ENCODE results near the gene TMEM11. TPM values are rescaled to one million over a fixed set of nuclear protein-coding genes. Genes with fewer than 3 reads are reported as not detected.

TMEM11 gene
- polyA plus RNA-seq, 3 donors from 2014 or later, result 36.9 to 56.4 (median 44.2) TPM

GRCh38 chr17:21212826-21213637 is 929 bp downstream of the TMEM11 start:
- DNase-seq, result no peak
- peaks cover 0 to 4% (median 0%) of the 10 kb centered on the region in 3 donors for H3K36me3 Mint-ChIP-seq
- no peaks in the 10 kb centered on the region for H3K9me3 Mint-ChIP-seq
- H3K27me3 Mint-ChIP-seq (ENCODE audit: low read depth in 3 of 3), result peaks cover 0 to 2% (median 2%) of the 10 kb centered on the region in 3 donors
- H3K27ac Mint-ChIP-seq, result peak overlapping the region; percentile 83 to 93 (median 91)
- H3K4me1 Mint-ChIP-seq, result peaks cover 54 to 60% of the 10 kb centered on the region in 2 donors
- H3K4me3 Mint-ChIP-seq, result peak overlapping the region; percentile 89 to 92 (median 92)

- Mint-ChIP-seq H3K27me3 (ENCODE audit: low read depth in 3 of 3) (peaks cover 0 to 2% (median 2%) of the 10 kb centered on the region in 3 donors), H3K36me3 (peaks cover 0 to 4% (median 0%) of the 10 kb centered on the region in 3 donors), H3K27ac (peak overlapping the region in 4 of 6 donors; percentile 20 to 62 (median 40)), H3K4me3 (peak overlapping the region; percentile 71 to 92 (median 92)), H3K4me1 (peaks cover 53 to 59% of the 10 kb centered on the region in 2 donors), H3K9me3 (no peaks in the 10 kb centered on the region)
- no peak for DNase-seq
These were observed 2.0 kb downstream of the TMEM11 start for GRCh38 chr17:21211825-21212479.

- Mint-ChIP-seq H3K36me3 (peaks cover 0 to 4% (median 0%) of the 10 kb centered on the region in 3 donors), H3K4me3 (no peak overlapping the region), H3K4me1 (peaks cover 53 to 62% of the 10 kb centered on the region in 2 donors), H3K27me3 (ENCODE audit: low read depth in 3 of 3) (peaks cover 0 to 2% (median 2%) of the 10 kb centered on the region in 3 donors), H3K9me3 (no peaks in the 10 kb centered on the region), H3K27ac (peak overlapping the region in 2 of 6 donors; percentile 53 to 59)
- DNase-seq, result no peak
These were observed 3.4 kb downstream of the TMEM11 start for GRCh38 chr17:21210411-21211076.

GRCh38 chr17:21209511-21210175 is 4.3 kb downstream of the TMEM11 start:
- no peak overlapping the region for H3K27ac Mint-ChIP-seq
- H3K36me3 Mint-ChIP-seq, result peaks cover 0 to 4% (median 0%) of the 10 kb centered on the region in 3 donors
- peaks cover 49 to 62% of the 10 kb centered on the region in 2 donors for H3K4me1 Mint-ChIP-seq

GRCh38 chr17:21208352-21208751 is 5.6 kb downstream of the TMEM11 start:
- peaks cover 48 to 64% of the 10 kb centered on the region in 2 donors for H3K4me1 Mint-ChIP-seq
- peak overlapping the region in 1 of 6 donors; percentile 1 for H3K27ac Mint-ChIP-seq
- H3K36me3 Mint-ChIP-seq, result peaks cover 0 to 4% (median 0%) of the 10 kb centered on the region in 3 donors
- no peak for DNase-seq
- H3K9me3 Mint-ChIP-seq, result no peaks in the 10 kb centered on the region
- no peak overlapping the region for H3K4me3 Mint-ChIP-seq
- no peaks in the 10 kb centered on the region for H3K27me3 Mint-ChIP-seq (ENCODE audit: low read depth in 3 of 3)

More at GRCh38 chr17:21209511-21210175, 4.3 kb downstream of the TMEM11 start:
- DNase-seq, result no peak
- Mint-ChIP-seq H3K4me3 (no peak overlapping the region), H3K9me3 (no peaks in the 10 kb centered on the region), H3K27me3 (ENCODE audit: low read depth in 3 of 3) (peaks cover 0 to 2% (median 2%) of the 10 kb centered on the region in 3 donors)

- H3K36me3 Mint-ChIP-seq, result no peaks in the 10 kb centered on the region
- no peak for DNase-seq
- no peak overlapping the region for H3K4me3 Mint-ChIP-seq
- peak overlapping the region in 1 of 6 donors; percentile 7 for H3K27ac Mint-ChIP-seq
- H3K27me3 Mint-ChIP-seq (ENCODE audit: low read depth in 3 of 3), result peaks cover 0 to 3% (median 0%) of the 10 kb centered on the region in 3 donors
- H3K4me1 Mint-ChIP-seq, result peaks cover 39 to 51% of the 10 kb centered on the region in 2 donors
- no peaks in the 10 kb centered on the region for H3K9me3 Mint-ChIP-seq
These were observed 9.0 kb downstream of the TMEM11 start for GRCh38 chr17:21204935-21205334.

GRCh38 chr17:21202512-21202911 is 11.4 kb downstream of the TMEM11 start:
- Mint-ChIP-seq H3K9me3 (no peaks in the 10 kb centered on the region), H3K27me3 (ENCODE audit: low read depth in 3 of 3) (peaks cover 0 to 3% (median 0%) of the 10 kb centered on the region in 3 donors), H3K36me3 (peaks cover 4 to 9% (median 5%) of the 10 kb centered on the region in 3 donors), H3K27ac (no peak overlapping the region), H3K4me1 (peaks cover 44 to 70% of the 10 kb centered on the region in 2 donors), H3K4me3 (no peak overlapping the region)
- DNase-seq, result no peak

- no peak overlapping the region for H3K4me3 Mint-ChIP-seq
- no peak for DNase-seq
- H3K36me3 Mint-ChIP-seq, result peaks cover 4 to 15% (median 5%) of the 10 kb centered on the region in 3 donors
- no peak overlapping the region for H3K27ac Mint-ChIP-seq
- no peaks in the 10 kb centered on the region for H3K9me3 Mint-ChIP-seq
- H3K27me3 Mint-ChIP-seq (ENCODE audit: low read depth in 3 of 3), result peaks cover 0 to 3% (median 0%) of the 10 kb centered on the region in 3 donors
- peaks cover 43 to 66% of the 10 kb centered on the region in 2 donors for H3K4me1 Mint-ChIP-seq
These were observed 12.1 kb downstream of the TMEM11 start for GRCh38 chr17:21201874-21202273.

GRCh38 chr17:21201298-21201595 is 12.7 kb downstream of the TMEM11 start:
- Mint-ChIP-seq H3K4me3 (no peak overlapping the region), H3K27me3 (ENCODE audit: low read depth in 3 of 3) (peaks cover 0 to 4% (median 0%) of the 10 kb centered on the region in 3 donors), H3K27ac (peak overlapping the region in 1 of 6 donors; percentile 25), H3K9me3 (no peaks in the 10 kb centered on the region), H3K4me1 (peaks cover 41 to 62% of the 10 kb centered on the region in 2 donors), H3K36me3 (peaks cover 4 to 17% (median 5%) of the 10 kb centered on the region in 3 donors)
- DNase-seq, result no peak

GRCh38 chr17:21200590-21201297 is 13.2 kb downstream of the TMEM11 start:
- no peak for DNase-seq
- H3K36me3 Mint-ChIP-seq, result peaks cover 4 to 17% (median 5%) of the 10 kb centered on the region in 3 donors
- peaks cover 0 to 4% (median 0%) of the 10 kb centered on the region in 3 donors for H3K27me3 Mint-ChIP-seq (ENCODE audit: low read depth in 3 of 3)
- H3K4me1 Mint-ChIP-seq, result peaks cover 36 to 57% of the 10 kb centered on the region in 2 donors
- no peak overlapping the region for H3K4me3 Mint-ChIP-seq
- H3K9me3 Mint-ChIP-seq, result no peaks in the 10 kb centered on the region
- peak overlapping the region in 3 of 6 donors; percentile 25 to 85 (median 48) for H3K27ac Mint-ChIP-seq

- Mint-ChIP-seq H3K36me3 (peaks cover 4 to 17% (median 5%) of the 10 kb centered on the region in 3 donors), H3K27ac (peak overlapping the region in 1 of 6 donors; percentile 85), H3K9me3 (no peaks in the 10 kb centered on the region), H3K4me3 (no peak overlapping the region), H3K4me1 (peaks cover 32 to 49% of the 10 kb centered on the region in 2 donors), H3K27me3 (ENCODE audit: low read depth in 3 of 3) (peaks cover 0 to 4% (median 0%) of the 10 kb centered on the region in 3 donors)
- no peak for DNase-seq
These were observed 14.1 kb downstream of the TMEM11 start for GRCh38 chr17:21199856-21200255.

- Mint-ChIP-seq H3K27me3 (ENCODE audit: low read depth in 3 of 3) (peaks cover 0 to 4% (median 0%) of the 10 kb centered on the region in 3 donors), H3K27ac (peak overlapping the region in 2 of 6 donors; percentile 26 to 29), H3K9me3 (no peaks in the 10 kb centered on the region), H3K4me1 (peaks cover 28 to 49% of the 10 kb centered on the region in 2 donors), H3K4me3 (no peak overlapping the region), H3K36me3 (peaks cover 4 to 17% (median 5%) of the 10 kb centered on the region in 3 donors)
- no peak for DNase-seq
These were observed 14.7 kb downstream of the TMEM11 start for GRCh38 chr17:21199311-21199710.
